Lower leg skin (tissue), 4 donors: Measurements from ENCODE around the gene ZNF76. TPM values are rescaled to one million over a fixed set of nuclear protein-coding genes. Genes with fewer than 3 reads are reported as not detected.

Experiments used
- DNase-seq, 2 donors: peaks; one replicate each; pipeline ENCODE4 v3.0.0-alpha.2; 2019; ENCODE audit warnings: low spot score in 2 of 2
- H3K4me3 ChIP-seq: fragments of 200-600 bp; sonication (generic); 2 replicates; pipeline ENCODE4 v1.5.1; 2017; ENCODE audit warnings: mild to moderate bottlenecking, low read depth; ENCODE audit not compliant: poor library complexity, severe bottlenecking
- CTCF ChIP-seq, 3 donors: fragments of 450-650 bp; IDR thresholded peaks; one replicate each; pipeline ENCODE4 v1.5.1; 2016; ENCODE audit warnings: antibody characterized with exemption in 3 of 3, mild to moderate bottlenecking in 3 of 3, moderate library complexity in 2 of 3
- POLR2A ChIP-seq, 2 donors: fragments of 450-650 bp; IDR thresholded peaks; one replicate each; pipeline ENCODE4 v1.6.1; 2016 to 2017; ENCODE audit warnings: antibody characterized with exemption in 2 of 2, mild to moderate bottlenecking in 1 of 2, moderate library complexity in 1 of 2
- WGBS, 2 donors: methylation state at CpG; one replicate each; pipeline ENCODE4 v1.1.5; 2018; 5-methylcytosine and 5-hydroxymethylcytosine counted together
- intact Hi-C: fragments of 100-400 bp; cut with DNase I; formaldehyde crosslinking; loops from one replicate; pipeline ENCODE4 v1.15.0; 2023; ENCODE audit warnings: low total_unique reads
- total RNA-seq, 4 donors: library from RNA; depleted of rRNA; stranded (reverse); fragments of >200 nt; gene quantifications; one replicate each; pipeline ENCODE4 v1.1.0, GENCODE V29; 2016

ZNF76 gene
- total RNA-seq, 4 donors from 2014 or later: 12.4 to 21.4 (median 16.8) TPM

DNA sequence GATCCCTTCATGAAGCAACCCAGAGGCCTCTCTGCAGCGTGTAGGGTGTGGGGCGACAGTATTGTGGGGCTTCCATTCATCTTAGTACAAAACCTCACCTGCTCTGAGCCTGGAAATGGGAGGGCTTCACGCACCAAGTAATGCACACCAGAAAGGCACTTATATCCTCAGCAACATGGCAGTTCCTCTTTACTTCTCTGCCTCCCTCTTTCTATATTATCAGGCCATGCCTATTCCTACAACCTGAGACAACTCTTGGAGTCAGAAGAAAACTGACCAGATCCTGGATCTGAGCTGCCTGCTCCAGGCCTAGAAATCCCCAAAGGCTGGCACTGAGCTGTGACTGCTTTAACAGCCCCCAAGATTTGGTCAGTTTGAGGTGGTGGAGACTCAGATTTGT lies 7.6 kb upstream of the ZNF76 start:
- DNase-seq: peak in 1 of 2 donors; percentile 4
- no peak overlapping the region for H3K4me3 ChIP-seq
- WGBS, 2 donors: 98 to 99% methylated on average over 3 of the region's 3 CpGs
- intact Hi-C loops: no loop called here
- TF ChIP-seq CTCF (IDR thresholded peaks at IDR 0.05) (no peak), POLR2A (IDR thresholded peaks at IDR 0.05) (no peak)

- 92 to 95% methylated on average over 1 of the region's 1 CpG for WGBS, 2 donors
- peak in 1 of 2 donors; percentile 12 for DNase-seq
- TF ChIP-seq POLR2A (IDR thresholded peaks at IDR 0.05): no peak
- no peak for TF ChIP-seq CTCF (IDR thresholded peaks at IDR 0.05)
- no peak overlapping the region for H3K4me3 ChIP-seq
- intact Hi-C loops: no loop called here
Measured at GRCh38 chr6:35253249-35253648, 6.3 kb upstream of the ZNF76 start.

GRCh38 chr6:35258336-35258735 lies 1.2 kb upstream of the ZNF76 start:
- DNase-seq: peak in 1 of 2 donors; percentile 63
- TF ChIP-seq POLR2A (IDR thresholded peaks at IDR 0.05): no peak
- no peak for TF ChIP-seq CTCF (IDR thresholded peaks at IDR 0.05)
- 41 to 51% methylated on average over 7 of the region's 7 CpGs for WGBS, 2 donors
- H3K4me3 ChIP-seq: no peak overlapping the region
- intact Hi-C loops: no loop called here

GRCh38 chr6:35258858-35259193 lies 709 bp upstream of the ZNF76 start:
- 0 to 1% methylated on average over 20 of the region's 20 CpGs for WGBS, 2 donors
- TF ChIP-seq CTCF (IDR thresholded peaks at IDR 0.05) (no peak), POLR2A (IDR thresholded peaks at IDR 0.05) (no peak)
- DNase-seq: no peak
- intact Hi-C loops: no loop called here
- peak overlapping the region; percentile 79 for H3K4me3 ChIP-seq

DNA sequence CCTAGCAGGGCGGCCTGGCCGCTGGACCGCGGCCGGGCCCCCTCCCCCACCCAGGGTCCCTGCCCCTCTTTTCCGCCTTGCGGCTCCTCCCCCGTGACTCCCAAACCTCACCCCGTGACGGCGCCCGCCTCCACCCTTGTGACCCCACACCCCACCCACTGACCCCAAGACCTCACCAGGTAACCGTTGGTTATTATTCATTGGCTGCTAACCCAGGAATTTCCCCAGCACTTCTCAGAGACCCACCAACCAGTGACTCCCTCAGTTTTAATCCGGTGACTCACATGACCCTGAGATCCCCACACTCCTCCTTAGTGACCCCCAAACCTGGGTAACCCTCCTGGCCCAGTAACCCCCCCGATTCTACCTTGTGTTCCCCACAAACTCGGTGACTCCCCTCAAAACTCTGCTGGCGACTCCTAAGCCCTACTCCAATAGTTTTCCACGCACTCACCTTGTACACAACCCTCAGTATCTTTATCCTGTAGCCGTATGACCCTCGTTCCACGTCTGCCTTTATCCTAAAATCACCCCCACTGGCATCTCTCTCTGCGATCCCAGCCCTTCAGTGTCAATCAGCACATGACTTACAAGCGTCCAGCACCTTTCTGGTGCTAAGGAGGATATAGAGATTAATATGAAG lies 534 bp downstream of the ZNF76 start:
- intact Hi-C loops: no loop called here
- no peak for TF ChIP-seq POLR2A (IDR thresholded peaks at IDR 0.05)
- TF ChIP-seq CTCF (IDR thresholded peaks at IDR 0.05): no peak
- peak; percentile 68 to 95 for DNase-seq
- H3K4me3 ChIP-seq: peak overlapping the region; percentile 79
- WGBS, 2 donors: 4 to 7% methylated on average over 16 to 22 of the region's 23 CpGs
